Stimulated activated CD4-positive, alpha-beta T cell treated with anti-CD3 and anti-CD28 coated beads, Interleukin-2, amount 100 ng/mL, for 48 hours (primary cell): ENCODE measurements around the gene PPIA.
"Not testable (repeated sequence)": the region's sequence is repeated elsewhere in the genome, so short reads cannot be mapped to it uniquely, and the experiment has no call there.

Experiments
- DNase-seq, 2 donors: peaks; one replicate each; pipeline ENCODE4 v3.0.0-alpha.2; 2020

Gene PPIA

DNA sequence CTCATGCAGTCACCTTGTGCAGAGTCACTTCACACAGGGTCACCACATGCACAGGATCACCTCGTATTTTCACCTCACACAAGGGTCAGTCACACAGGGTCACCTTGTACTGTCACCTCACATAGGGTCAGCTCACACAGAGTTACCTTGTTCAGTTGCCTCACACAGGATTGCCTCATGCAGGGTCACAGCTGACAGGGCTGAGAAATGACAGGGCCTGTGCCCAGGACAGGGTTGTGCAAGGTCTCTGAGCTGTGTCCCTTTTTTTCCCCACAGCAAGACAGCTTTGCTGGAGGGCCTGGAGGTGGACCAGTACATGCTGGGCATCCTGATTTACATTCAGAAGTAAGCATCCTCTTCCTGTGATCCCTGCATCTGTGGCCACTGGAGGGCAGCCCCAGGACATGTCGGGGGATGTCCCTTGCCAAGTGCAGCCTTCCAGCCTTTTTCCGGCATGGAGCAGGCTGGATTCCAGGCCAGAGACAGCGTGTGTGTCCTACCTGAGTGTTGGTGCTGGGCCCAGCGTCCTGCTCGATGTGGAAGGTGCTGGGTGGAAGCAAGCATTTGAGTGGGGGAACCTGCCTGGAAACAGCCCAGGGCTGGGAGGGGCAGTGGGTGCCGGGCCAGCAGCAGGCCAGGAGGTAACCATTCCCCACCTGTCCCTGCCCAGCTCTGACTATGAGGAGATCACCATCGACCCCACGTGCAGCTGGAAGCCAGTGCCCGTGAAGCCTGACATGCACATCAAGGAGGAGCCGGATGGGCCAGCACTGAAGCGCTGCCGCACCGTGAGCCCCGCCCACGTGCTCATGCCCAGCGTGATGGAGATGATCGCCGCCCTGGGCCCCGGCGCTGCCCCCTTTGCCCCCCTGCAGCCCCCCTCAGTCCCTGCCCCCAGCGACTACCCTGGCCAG lies 31.6 kb upstream of the PPIA start:
- DNase-seq = no peak

DNA sequence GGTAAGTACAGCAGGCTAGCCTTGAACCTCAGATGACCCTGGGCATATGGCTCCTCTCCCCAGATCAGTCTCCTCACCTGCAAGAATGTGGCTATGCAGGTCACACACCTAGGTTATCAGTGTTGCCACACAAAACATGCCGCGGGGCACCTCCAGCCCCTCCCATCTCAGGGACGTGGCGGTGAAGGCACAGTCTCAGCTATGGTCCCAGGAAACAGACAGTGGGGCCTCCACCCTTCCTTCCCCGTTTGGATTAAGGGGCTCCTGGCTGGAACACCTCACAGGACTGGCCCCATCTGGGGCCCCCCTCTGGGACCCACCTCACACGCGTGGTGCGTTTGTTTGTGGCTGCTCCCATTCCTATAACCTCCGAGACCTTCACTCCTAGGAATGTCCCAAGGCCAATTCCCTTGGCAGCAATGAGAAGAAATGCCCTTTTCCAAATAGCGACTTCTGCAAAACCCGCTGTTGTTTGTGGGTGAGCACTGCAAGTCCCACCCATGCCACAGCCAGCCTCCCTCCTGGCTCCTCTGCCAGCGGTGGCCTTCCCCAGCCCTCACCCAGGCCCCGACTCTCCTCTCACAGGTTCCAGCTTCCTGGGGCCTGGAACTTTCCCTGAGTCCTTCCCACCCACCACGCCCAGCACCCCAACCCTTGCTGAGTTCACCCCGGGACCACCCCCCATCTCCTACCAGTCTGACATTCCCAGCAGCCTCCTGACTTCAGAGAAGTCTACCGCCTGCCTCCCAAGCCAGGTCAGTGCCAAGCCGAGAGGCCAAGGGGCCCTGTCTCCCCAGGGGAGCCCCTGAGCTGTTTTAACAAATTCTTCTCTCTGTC lies 30.7 kb upstream of the PPIA start:
- no peak for DNase-seq

DNA sequence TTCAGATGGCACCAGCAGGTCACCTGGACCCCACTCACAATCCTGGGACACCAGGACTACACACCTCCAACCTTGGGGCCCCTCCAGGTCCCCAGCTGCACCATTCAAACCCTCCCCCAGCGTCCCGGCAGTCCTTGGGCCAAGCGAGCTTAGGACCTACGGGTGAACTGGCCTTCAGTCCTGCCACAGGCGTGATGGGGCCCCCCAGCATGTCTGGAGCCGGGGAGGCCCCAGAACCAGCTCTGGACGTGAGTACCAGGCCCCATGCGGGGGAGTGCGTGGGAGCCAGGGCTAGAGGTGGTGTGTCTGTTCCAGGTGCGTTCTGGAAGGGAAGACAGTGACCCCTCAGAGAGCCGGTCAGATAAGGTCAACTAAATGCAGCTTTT lies 30.1 kb upstream of the PPIA start:
- DNase-seq = no peak

DNA sequence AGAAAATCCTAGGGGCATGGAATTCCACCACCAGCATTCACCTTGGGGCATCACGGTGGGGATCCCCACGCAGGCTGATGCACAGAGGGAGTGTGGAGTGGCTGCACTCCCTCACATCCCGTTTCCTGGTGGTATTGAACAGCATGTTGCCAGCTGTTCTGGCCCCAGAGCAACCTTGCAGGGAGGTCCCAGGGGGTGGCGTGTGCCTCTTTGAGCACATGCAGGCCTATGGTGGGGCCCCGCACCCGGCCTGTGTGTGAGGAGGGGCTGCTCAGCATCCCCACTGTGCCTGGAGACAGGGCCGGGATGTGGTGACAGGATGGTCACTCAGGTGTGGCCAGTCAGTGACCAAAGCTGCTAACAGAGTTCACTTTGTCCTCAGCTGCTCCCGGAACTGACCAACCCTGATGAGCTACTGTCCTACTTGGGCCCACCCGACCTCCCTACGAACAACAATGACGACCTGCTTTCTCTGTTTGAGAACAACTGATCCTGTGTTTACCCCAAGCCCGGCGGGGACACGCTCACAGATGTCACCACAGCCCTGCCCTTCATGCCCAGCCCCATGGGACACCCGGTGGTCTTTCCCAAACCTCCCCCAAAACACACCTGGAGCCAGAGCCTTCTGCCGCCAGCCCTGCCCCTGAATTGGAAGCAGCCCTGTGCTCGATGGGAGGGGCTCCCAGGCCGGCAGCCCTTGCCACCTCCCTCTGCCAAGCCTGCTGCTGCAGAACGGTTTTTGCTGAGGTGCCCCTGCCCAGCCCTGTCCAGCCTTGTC lies 29.2 kb upstream of the PPIA start:
- DNase-seq = no peak

DNA sequence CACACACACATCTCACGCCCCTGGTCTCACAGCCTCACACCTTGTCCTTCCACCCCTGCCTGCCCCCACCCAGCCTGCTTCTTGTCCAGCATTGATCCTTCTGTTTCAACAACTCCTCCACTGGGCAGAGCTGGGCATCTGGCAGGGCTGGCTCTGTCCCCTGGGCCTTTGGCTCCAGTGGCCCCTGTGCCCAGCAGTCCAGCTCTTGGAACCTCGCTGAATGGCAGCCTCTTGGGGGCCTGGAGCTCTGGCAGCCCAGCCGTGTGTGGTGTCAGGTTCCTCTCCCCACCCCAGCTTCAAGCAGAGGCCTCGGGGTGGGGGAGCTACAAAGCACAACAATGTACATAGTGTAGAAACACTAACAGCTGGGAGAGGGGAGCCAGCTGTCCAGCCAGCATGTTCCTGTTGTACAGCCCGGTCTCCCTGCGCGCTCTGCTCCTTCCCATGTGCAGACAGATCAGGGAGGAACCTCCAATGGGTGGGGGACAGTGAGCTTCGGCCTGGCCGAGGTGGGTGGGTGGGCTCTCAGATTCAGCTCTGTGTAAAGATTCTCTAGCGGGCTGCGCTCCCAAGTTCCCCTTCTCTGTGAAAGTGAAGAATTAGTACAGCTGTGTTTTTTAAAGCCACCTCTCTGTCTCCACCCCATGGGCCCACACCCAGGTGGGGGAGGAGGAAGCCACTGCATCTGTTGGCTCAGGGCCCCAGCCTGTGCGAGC lies 28.4 kb upstream of the PPIA start:
- no peak for DNase-seq

DNA sequence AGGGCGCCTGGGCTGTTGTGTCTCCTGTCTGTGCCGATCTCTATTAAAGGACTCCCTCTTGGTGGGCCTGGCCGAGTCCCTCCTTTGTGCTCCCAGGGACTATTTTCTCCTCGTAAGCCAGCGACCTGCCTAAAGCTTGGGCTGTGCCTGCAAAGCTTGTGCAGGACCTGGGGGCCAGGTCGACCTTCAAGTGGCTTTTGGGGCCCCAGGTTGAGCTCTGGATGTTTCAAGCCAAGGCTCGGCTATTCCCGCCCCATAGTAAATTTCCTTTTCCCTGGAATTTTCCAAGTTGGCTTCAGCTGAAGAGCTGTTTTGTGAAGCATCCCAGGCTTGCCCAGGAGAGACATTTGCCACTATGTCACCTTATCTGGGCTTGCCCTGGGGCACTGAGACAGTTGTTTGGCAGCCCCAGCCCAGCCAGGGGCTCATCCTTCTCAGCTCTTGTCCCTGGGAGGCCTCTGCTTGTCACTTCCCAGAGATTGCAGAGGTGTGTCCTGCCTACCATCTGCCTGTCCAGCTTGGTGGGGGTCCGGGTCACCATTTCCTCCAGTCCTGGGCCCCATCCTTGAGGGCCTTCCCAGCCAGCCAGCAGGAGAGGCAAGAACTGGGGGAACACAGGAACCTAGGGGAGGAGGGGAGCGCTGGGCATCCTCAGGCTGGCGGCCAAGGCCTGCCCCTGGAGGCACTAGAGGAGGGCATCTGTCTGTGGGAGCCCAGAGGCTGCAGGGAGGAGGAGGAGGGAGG lies 27.7 kb upstream of the PPIA start:
- DNase-seq = no peak

DNA sequence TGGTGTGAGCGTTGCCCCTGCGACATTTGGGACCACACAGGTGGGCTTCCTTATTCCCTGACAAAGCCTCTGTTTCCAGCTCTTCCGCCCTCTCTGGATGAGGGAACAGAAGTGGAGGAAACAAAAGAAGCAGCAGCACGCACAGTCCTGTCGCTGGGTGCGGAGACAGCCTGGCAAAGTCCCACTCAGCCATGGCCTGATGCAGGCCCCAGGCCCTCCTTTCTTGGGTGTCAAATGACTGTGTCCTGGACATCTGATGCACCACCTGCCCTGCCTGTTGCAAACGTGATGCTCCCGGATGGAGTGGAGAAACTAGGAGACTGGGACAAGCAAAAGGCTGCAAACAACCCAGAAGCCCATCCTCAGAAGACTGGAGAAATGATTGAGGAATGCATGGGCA lies 27.1 kb upstream of the PPIA start:
- DNase-seq = no peak

DNA sequence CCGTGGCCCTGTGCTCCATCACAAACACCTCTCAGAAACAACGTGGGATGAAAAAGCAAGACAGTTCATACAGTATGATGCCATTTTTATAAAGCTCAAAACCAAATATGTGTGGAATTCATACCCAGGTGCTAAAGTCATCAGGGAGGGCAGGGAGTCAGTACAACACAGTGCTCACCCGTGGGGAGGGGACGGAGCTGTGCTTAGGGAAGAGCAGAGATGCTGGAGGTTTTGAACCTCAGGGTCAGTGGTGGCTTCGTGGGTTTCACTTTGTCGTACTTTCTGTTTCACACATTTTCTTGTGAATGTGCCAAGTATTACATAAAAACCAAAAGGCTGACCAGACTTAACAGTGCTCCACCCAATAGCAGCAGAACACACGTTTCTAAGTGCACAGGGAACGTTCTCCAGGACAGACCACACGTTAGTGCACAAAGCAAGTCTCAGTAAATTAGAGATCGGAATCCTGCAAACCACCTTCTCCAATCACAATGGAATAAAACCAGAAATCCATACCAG lies 26.6 kb upstream of the PPIA start:
- DNase-seq = no peak

DNA sequence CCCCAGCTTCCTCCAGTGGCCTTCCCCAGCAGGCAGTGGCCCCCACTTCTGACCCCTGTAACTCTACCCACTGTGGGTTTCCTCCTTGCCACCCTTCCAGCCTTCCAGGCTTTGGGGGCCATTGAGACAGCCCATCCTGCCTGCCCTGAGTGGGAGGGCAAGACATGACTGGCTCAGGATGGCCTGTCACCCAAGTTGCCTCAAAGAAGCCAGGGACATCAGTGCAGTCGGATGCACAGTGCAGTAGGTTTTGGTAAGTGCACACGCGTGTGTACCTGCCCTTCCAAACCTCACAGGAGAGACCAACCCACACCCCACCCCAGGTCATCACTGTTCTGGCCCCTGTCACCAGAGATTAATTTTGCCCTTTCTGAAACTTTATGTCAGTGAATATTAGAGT lies 25.1 kb upstream of the PPIA start:
- DNase-seq = no peak

DNA sequence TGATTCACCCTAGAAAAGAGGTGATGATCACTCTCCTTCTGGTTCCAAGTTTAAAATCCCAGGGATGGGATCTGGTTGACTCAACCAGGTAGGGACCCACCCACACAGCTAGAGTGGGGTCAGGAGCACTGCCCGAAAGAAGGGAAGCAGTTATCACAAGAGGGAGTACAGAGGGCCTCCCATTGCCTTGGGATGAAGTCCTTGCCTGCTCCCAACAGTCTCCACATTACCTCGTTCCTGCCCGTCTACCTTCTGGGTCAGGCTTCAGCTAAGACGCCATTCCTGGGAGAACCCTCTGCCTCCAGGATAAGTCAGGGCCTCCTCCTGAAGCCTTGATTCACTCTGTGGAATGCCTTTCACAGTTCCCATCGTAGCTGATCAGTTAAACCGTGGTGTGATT lies 24.0 kb upstream of the PPIA start:
- DNase-seq = no peak

DNA sequence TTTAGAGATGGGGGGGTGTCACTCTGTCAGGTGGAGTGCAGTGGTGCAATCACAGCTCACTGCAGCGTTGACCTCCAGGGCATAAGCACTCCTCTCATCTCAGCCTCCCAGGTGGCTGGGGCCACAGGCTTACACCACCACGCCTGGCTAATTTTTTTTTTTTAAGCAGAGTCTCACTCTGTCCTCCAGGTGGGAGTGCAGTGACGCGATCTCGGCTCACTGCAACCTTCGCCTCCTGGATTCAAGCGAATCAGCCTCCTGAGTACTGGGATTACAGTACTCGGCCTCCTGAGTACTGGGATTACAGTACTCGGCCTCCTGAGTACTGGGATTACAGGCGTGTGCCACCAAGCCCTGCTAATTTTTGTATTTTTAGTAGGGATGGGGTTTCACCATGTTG lies 23.6 kb upstream of the PPIA start:
- no peak for DNase-seq

DNA sequence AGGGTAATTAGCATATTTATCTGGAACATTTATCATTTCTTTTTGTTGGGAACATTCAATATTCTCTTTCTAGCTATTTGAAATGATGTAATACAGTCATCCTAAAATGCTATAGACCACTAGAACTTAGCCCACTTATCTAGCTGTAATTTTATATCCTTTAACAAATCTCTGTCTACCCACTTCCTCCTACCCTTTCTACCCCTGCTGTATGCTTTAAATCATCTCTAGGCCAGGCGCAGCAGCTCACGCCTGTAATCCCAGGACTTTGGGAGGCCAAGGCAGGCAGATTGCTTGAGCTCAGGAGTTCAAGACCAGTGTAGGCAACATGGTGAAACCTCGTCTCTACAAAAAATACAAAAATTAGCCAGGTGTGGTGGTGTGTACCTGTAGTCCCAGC lies 22.0 kb upstream of the PPIA start:
- not testable (repeated sequence) for DNase-seq

DNA sequence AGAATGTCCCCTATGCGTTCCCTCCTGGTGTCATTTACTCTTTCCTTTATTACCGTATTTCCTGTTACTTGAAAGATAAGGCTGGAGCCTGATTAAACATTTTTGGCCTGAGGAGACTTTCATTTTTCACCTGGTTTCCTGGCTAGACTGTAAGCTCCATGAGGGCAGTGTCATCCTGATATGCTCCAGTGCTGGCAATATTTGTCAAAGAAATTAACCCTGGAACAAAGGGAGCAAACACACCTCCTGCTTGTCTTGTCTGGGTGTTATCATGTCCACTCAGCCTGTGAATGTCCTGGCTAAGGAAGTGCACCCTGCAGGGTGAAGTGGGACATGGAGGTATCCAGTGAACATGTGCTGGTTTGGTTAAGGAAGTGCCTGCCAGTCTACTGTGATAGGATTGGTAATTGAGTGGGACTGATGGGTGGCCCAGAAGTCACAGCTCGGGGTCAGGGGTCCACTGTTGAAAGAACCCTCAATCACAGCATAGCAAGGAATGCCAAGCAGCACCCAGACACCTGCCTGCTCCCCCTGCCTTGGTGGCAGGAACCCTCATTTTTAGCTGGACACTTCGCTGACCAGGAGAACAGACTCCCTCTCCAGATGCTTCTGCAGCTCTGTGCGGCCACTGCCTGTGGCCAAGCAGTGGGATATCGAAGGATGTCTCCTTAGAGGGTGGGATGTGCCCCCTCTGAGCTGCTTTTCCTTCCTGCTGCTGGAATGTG lies 20.9 kb upstream of the PPIA start:
- DNase-seq = no peak

DNA sequence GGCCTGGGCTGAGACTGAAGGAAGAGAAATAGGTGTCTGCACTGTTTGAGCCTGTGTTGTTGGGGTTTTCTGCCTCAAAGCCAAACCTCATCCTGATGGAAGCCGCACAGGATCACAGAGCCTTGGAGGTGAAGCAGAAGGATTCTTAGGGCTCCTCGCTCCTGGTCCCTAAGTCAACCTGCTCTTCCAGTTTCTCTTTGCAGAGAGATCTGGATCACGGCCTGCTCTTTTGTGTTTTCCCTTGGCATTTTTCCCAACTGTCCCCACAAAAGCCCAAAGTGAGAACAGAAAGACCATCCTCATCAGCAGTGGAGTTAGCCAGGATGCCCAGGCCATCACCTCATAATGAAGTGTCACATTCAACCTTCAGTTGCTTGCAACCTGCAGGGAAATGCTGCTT lies 20.3 kb upstream of the PPIA start:
- no peak for DNase-seq

DNA sequence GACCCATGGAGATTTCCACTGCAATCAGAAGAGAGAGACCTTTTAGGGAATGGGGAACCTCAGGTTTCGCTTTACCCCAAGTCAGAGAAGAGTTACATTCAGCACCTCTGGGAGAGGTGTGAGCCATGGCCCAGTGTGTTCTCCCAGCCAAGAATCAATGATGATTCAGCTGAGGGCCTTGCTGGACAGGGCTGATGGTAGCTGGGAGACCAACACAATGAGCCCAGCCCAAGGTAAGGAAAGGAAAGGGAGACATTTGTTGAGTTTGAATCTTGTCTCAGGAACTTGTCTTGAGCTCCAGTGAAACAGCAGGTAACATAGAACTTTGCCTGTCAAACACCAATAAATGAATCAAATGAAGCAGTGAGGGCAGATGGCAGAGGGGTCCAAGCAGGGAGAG lies 14.0 kb upstream of the PPIA start:
- no peak for DNase-seq

DNA sequence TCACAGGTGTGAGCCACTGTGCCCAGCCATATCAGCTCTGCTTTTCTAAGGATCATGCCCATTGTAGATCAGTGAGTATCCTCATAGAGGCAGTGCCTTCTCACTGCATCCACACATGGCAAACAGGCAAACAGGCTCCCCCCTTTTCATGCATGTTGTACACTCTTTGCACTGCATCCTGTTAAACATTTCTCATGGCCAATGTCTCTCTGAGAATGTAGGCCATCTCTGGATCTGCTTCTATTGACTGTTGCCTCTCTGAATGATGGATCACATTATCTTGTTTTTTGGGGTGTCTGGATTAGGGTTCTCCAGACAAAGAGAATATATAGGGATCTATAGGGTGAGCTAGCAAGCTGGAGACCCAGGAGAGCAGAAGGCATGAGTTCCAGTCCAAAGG lies 13.1 kb upstream of the PPIA start:
- no peak for DNase-seq

DNA sequence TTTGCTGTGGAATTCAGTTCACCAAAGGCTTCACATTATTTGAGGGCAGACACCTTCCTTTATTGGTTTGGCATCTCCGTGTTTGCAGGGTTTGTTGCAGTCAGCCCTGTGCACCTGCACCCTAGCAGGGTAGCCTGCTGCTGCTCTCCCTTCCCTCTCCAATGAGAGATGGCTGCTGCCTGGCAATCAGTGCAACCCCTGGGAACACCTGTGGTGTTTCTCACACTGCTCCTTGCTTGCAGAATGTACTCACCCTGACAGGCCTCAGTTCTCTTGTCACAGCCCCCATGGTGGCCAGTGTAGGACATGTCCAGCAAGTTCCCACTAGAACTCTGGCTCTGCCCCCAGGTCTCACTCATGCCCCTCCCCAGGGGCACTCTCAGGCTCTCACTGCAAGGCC lies 12.1 kb upstream of the PPIA start:
- no peak for DNase-seq

DNA sequence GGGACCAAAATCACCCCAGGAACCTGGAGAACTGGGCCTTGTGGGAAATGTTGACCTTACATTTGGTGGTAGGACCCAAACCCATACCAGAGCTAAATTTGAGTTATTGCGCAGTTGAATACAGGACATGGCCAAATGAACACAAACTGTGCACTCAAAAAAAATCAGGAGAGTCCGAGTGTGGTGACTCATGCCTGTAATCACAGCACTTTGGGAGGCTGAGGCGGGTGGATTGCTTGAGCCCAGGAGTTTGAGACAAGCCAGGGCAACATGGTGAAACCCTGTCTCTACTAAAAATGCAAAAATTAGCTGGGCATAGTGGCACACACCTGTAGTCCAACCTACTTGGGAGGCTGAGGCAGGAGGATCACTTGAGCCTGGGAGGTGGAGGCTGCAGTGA lies 11.3 kb upstream of the PPIA start:
- not testable (repeated sequence) for DNase-seq

DNA sequence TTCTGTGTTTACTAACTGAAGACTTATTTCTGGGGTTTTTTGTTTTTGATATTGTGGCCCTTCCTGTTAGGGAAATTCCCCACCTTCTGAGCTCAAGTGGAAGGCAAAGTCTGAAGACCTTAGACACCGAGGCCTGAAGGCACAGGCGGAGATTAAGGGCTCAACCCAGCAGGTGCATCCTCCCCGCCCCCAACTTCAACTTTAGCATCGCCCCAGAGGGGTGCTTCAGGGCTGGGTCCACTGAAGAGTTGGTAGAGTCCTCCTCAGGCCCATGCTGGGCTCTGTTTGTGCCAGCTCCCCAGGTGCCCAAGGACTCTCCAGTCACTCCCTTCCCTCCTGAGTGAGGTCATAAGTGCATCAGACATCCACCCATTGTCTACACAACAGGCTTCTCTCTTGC lies 9.4 kb upstream of the PPIA start:
- DNase-seq = no peak

DNA sequence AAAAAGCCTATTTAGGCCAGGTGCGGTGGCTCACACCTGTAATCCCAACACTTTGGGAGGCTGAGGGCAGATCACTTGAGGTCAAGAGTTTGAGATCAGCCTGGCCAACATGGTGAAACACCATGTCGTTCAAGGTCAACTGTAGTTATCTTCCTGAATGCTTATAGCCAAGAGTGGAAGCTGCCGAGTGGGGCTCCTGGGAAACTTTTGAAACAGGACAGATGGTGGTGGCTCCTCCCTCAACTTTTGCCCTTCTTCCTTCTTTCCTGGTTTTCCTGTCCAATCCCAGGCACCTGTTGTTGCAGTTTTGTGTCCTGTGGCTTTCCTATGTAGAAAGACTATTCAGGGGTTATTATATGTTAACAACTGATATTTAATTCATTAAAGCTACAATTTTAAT lies 8.7 kb upstream of the PPIA start:
- no peak for DNase-seq

DNA sequence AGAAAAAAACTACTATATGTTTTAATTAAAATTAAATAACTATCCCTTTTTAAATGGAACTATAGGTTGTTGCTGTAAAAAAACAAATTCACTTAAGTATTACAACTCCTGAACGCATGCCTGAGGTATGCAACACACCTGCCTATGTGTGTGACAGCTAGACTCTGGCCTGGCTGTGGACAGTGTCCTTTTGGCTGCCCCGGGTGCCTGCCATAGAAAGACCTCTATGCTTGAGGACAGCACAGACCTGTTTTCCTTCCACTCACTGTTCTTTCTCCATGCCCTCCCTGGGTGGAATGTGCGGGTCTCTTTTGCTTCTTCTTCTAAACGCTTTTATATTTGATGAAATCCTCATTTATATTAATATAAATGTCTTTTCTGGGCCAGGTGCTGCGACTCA lies 6.5 kb upstream of the PPIA start:
- no peak for DNase-seq
